HFFc6 (cell line): ENCODE data around the gene ZDHHC16. TPM values are rescaled to one million over a fixed set of nuclear protein-coding genes. Genes with fewer than 3 reads are reported as not detected.

Experiments used
- DNase-seq: peaks from one replicate; pipeline ENCODE4 v3.0.0-alpha.2; 2018
- H3K27ac Mint-ChIP-seq: 2 replicates; pipeline ENCODE4 v1.8.0; 2020; ENCODE audit warnings: mild to moderate bottlenecking, mixed read lengths
- H3K27me3 Mint-ChIP-seq: 2 replicates; pipeline ENCODE4 v1.8.0; 2021; ENCODE audit warnings: mild to moderate bottlenecking, moderate library complexity, mixed read lengths; ENCODE audit not compliant: insufficient read depth
- H3K36me3 Mint-ChIP-seq: 2 replicates; pipeline ENCODE4 v1.8.0; 2021; ENCODE audit warnings: low read depth, mixed read lengths
- H3K4me1 Mint-ChIP-seq: 2 replicates; pipeline ENCODE4 v1.8.0; 2020; ENCODE audit warnings: low read depth, mixed read lengths
- H3K4me3 Mint-ChIP-seq: 2 replicates; pipeline ENCODE4 v1.8.0; 2020; ENCODE audit warnings: mild to moderate bottlenecking, moderate library complexity, mixed read lengths
- H3K9me3 Mint-ChIP-seq: 2 replicates; pipeline ENCODE4 v1.8.0; 2020; ENCODE audit warnings: mild to moderate bottlenecking, mixed read lengths
- CTCF ChIP-seq: fragments of 200-600 bp; sonication (generic); IDR thresholded peaks from 2 replicates; pipeline ENCODE4 v1.5.0; 2021; ENCODE audit warnings: antibody characterized with exemption, mild to moderate bottlenecking
- total RNA-seq, 6 experiments: library from RNA; stranded (reverse); fragmentation: NEBNext Ultra II Directional; extraction: Animal tissue kit (Norgen Biotek cat#: 25700); gene quantifications; 2 replicates in 1 of 6; 3 replicates in 5 of 6; pipeline ENCODE4 v1.2.3, GENCODE V29; 2021

The ZDHHC16 gene
- total RNA-seq, 6 experiments from 2014 or later: 60.7 to 64.9 (median 63.1) TPM

GRCh38 chr10:97459933-97460332, 14.0 kb downstream of the ZDHHC16 start:
- DNase-seq: no peak
- peaks cover 45% of the 10 kb centered on the region for H3K36me3 Mint-ChIP-seq
- peaks cover 12% of the 10 kb centered on the region for H3K4me1 Mint-ChIP-seq
- no peaks in the 10 kb centered on the region for H3K9me3 Mint-ChIP-seq
- TF ChIP-seq CTCF: no peak
- H3K27ac Mint-ChIP-seq: peak overlapping the region; percentile 15; the same call in 1 of the 2 replicates
- H3K27me3 Mint-ChIP-seq: no peaks in the 10 kb centered on the region; the same call in 1 of the 2 replicates
- H3K4me3 Mint-ChIP-seq: no peak overlapping the region

GRCh38 chr10:97462309-97462708, 16.3 kb downstream of the ZDHHC16 start:
- H3K4me3 Mint-ChIP-seq: no peak overlapping the region
- no peaks in the 10 kb centered on the region; the same call in 1 of the 2 replicates for H3K27me3 Mint-ChIP-seq
- no peak for TF ChIP-seq CTCF
- no peak for DNase-seq
- H3K4me1 Mint-ChIP-seq: peaks cover 21% of the 10 kb centered on the region
- no peaks in the 10 kb centered on the region for H3K9me3 Mint-ChIP-seq
- H3K36me3 Mint-ChIP-seq: peaks cover 54% of the 10 kb centered on the region
- 0 out of 2 replicates have a peak overlapping the region, but pooled peaks have one; percentile 23 for H3K27ac Mint-ChIP-seq

- peak; percentile 95 for TF ChIP-seq CTCF
- peak overlapping the region; percentile 75 for H3K27ac Mint-ChIP-seq
- H3K4me1 Mint-ChIP-seq: peaks cover 24% of the 10 kb centered on the region
- H3K36me3 Mint-ChIP-seq: peaks cover 47% of the 10 kb centered on the region
- no peak overlapping the region for H3K4me3 Mint-ChIP-seq
- DNase-seq: peak; percentile 50
- no peaks in the 10 kb centered on the region for H3K9me3 Mint-ChIP-seq
- H3K27me3 Mint-ChIP-seq: no peaks in the 10 kb centered on the region; the same call in 1 of the 2 replicates
These were observed 17.6 kb downstream of the ZDHHC16 start for GRCh38 chr10:97463363-97464132.

GRCh38 chr10:97464226-97464625, 18.3 kb downstream of the ZDHHC16 start:
- TF ChIP-seq CTCF: no peak
- Mint-ChIP-seq H3K36me3 (peaks cover 41% of the 10 kb centered on the region), H3K27ac (peak overlapping the region; percentile 75), H3K4me1 (peaks cover 24% of the 10 kb centered on the region), H3K4me3 (no peak overlapping the region), H3K27me3 (no peaks in the 10 kb centered on the region; the same call in 1 of the 2 replicates), H3K9me3 (no peaks in the 10 kb centered on the region)
- DNase-seq: no peak

- DNase-seq: no peak
- Mint-ChIP-seq H3K36me3 (peaks cover 26% of the 10 kb centered on the region), H3K4me1 (peaks cover 24% of the 10 kb centered on the region), H3K27me3 (no peaks in the 10 kb centered on the region), H3K4me3 (no peak overlapping the region), H3K9me3 (no peaks in the 10 kb centered on the region), H3K27ac (peak overlapping the region; percentile 22; the same call in 1 of the 2 replicates)
- TF ChIP-seq CTCF: no peak
These were observed 20.0 kb downstream of the ZDHHC16 start for GRCh38 chr10:97465982-97466381.
